Astrocyte of the spinal cord (primary cell): ENCODE results near the gene CYTH1.
A peak's percentile ranks its signal among the peaks of the same experiment; 100 is the strongest.

Experiments used
- DNase-seq: peaks from one replicate; pipeline ENCODE4 v3.0.0; 2011; ENCODE audit warnings: low read depth, low spot score
- H3K4me3 ChIP-seq: 2 replicates; pipeline ENCODE4 v1.5.1; 2011; ENCODE audit warnings: low read depth, mild to moderate bottlenecking, low read length, moderate library complexity
- CTCF ChIP-seq: IDR thresholded peaks from 2 replicates; pipeline ENCODE4 v1.5.1; 2012; ENCODE audit warnings: low read depth, mild to moderate bottlenecking, low read length, inconsistent platforms
- in situ Hi-C: cut with HindIII; loops from 2 replicates; pipeline ENCODE4 v1.10.0; 2017; ENCODE audit warnings: low sequenced_read_pairs

CYTH1 gene

GRCh38 chr17:78710607-78711006 is 71.5 kb downstream of the CYTH1 start:
- H3K4me3 ChIP-seq, result no peak overlapping the region
- TF ChIP-seq CTCF, result no peak
- no peak for DNase-seq
- in situ Hi-C loops, result no loop called here

- in situ Hi-C loops, result no loop called here
- TF ChIP-seq CTCF, result no peak
- no peak for DNase-seq
- H3K4me3 ChIP-seq, result no peak overlapping the region
Measured at GRCh38 chr17:78709751-78710181, 72.3 kb downstream of the CYTH1 start.

GRCh38 chr17:78709119-78709681 is 72.9 kb downstream of the CYTH1 start:
- TF ChIP-seq CTCF, result no peak
- in situ Hi-C loops, result no loop called here
- no peak overlapping the region for H3K4me3 ChIP-seq
- DNase-seq, result no peak

- peak; percentile 88 for TF ChIP-seq CTCF
- in situ Hi-C loops, result no loop called here
- DNase-seq, result peak; percentile 86
- no peak overlapping the region for H3K4me3 ChIP-seq
Measured at GRCh38 chr17:78708510-78708973, 73.5 kb downstream of the CYTH1 start.

- TF ChIP-seq CTCF, result no peak
- in situ Hi-C loops, result no loop called here
- H3K4me3 ChIP-seq, result no peak overlapping the region
- no peak for DNase-seq
Measured at GRCh38 chr17:78707923-78708322, 74.2 kb downstream of the CYTH1 start.

DNA sequence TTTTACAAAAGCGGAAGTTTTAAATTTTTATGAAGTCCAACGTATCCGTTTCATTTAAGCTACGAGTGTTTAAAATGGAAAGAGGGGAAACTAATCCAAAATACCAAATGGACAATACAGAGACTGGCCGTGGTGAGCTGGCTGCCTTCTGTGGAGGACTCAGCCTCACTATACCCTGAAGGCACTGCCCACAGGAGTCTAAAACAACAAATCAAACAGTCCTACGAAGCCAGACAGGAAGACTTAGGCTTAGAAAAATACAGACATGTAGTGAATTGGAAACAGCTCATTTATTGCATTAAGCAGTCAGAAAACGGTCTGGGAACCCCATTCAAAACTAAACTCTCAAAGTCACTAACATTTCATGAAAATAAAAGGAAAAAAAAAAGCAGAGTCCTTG is 75.1 kb downstream of the CYTH1 start:
- no peak for TF ChIP-seq CTCF

More for the DNA sequence above, 75.1 kb downstream of the CYTH1 start:
- in situ Hi-C loops, result no loop called here
- no peak overlapping the region for H3K4me3 ChIP-seq
- DNase-seq, result peak; percentile 61
